ENCODE results near the gene ZSCAN25.

GRCh38 chr7:99629643-99630042 is 12.9 kb downstream of the ZSCAN25 start:
- TF ChIP-seq, protein P1, sequence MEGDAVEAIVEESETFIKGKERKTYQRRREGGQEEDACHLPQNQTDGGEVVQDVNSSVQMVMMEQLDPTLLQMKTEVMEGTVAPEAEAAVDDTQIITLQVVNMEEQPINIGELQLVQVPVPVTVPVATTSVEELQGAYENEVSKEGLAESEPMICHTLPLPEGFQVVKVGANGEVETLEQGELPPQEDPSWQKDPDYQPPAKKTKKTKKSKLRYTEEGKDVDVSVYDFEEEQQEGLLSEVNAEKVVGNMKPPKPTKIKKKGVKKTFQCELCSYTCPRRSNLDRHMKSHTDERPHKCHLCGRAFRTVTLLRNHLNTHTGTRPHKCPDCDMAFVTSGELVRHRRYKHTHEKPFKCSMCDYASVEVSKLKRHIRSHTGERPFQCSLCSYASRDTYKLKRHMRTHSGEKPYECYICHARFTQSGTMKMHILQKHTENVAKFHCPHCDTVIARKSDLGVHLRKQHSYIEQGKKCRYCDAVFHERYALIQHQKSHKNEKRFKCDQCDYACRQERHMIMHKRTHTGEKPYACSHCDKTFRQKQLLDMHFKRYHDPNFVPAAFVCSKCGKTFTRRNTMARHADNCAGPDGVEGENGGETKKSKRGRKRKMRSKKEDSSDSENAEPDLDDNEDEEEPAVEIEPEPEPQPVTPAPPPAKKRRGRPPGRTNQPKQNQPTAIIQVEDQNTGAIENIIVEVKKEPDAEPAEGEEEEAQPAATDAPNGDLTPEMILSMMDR (IDR thresholded peaks at IDR 0.05), result no peak
- TF ChIP-seq POLR2A (IDR thresholded peaks at IDR 0.05) (no peak), POLR2AphosphoS5 (IDR thresholded peaks at IDR 0.05) (no peak)
